A673 (cell line): ENCODE measurements around the gene RNF113B. TPM values are rescaled to one million over a fixed set of nuclear protein-coding genes. Genes with fewer than 3 reads are reported as not detected.

Source experiments
- BruUV-seq: library from RNA; stranded (reverse); fragments of 400-500 nt; replicated peaks from 2 replicates; lab custom pipeline; 2021; lab: Mats Ljungman, UMichigan
- CTCF ChIA-PET: fragments of 300-600 bp; sonication (Branson Sonifier 250); formaldehyde crosslinking; loops from one replicate; lab custom pipeline; 2022; ENCODE audit warnings: antibody characterized with exemption; lab: Charles Lee
- POLR2A ChIA-PET: fragments of 300-600 bp; sonication (Branson Sonifier 250); formaldehyde crosslinking; loops from one replicate; lab custom pipeline; 2022; ENCODE audit warnings: antibody characterized with exemption; ENCODE audit not compliant: low non-redundant PET; lab: Charles Lee
- DNase-seq: peaks from one replicate; pipeline ENCODE4 v3.0.0-alpha.2; 2015; ENCODE audit warnings: low spot score
- H3K27ac ChIP-seq: fragments of 200-600 bp; sonication (generic); 2 replicates; pipeline ENCODE4 v1.5.1; 2016; ENCODE audit warnings: mixed run types, low read depth, mild to moderate bottlenecking, mixed read lengths, antibody characterized with exemption, low read length; ENCODE audit not compliant: poor library complexity, severe bottlenecking
- H3K27me3 ChIP-seq: fragments of 200-600 bp; sonication (generic); replicated peaks from 2 replicates; pipeline ENCODE4 v1.6.1; 2017; ENCODE audit warnings: mixed run types, low read depth, mild to moderate bottlenecking, mixed read lengths, antibody characterized with exemption, low read length; ENCODE audit not compliant: insufficient read depth, poor library complexity
- H3K36me3 ChIP-seq: fragments of 200-600 bp; sonication (generic); 2 replicates; pipeline ENCODE4 v1.6.1; 2016; ENCODE audit warnings: mixed run types, mild to moderate bottlenecking, mixed read lengths, antibody characterized with exemption, low read length; ENCODE audit not compliant: insufficient read depth, poor library complexity, severe bottlenecking
- H3K4me1 ChIP-seq: fragments of 200-600 bp; sonication (generic); 2 replicates; pipeline ENCODE4 v1.6.1; 2017; ENCODE audit warnings: mixed run types, mild to moderate bottlenecking, mixed read lengths, antibody characterized with exemption, low read length; ENCODE audit not compliant: insufficient read depth, poor library complexity, severe bottlenecking
- H3K4me3 ChIP-seq: fragments of 200-600 bp; sonication (generic); 2 replicates; pipeline ENCODE4 v1.5.1; 2016; ENCODE audit warnings: low read depth, mixed run types, mild to moderate bottlenecking, mixed read lengths, low read length; ENCODE audit not compliant: poor library complexity, severe bottlenecking
- H3K9me3 ChIP-seq: fragments of 200-600 bp; sonication (generic); 2 replicates; pipeline ENCODE4 v1.6.1; 2016; ENCODE audit warnings: mixed run types, low read depth, mild to moderate bottlenecking, mixed read lengths, antibody characterized with exemption, low read length; ENCODE audit not compliant: poor library complexity, severe bottlenecking
- EZH2 ChIP-seq: fragments of 200-600 bp; sonication (generic); IDR thresholded peaks from 2 replicates; pipeline ENCODE4 v1.6.1; 2017; ENCODE audit warnings: borderline replicate concordance, low read depth, mild to moderate bottlenecking, mixed read lengths, antibody characterized with exemption, low read length; ENCODE audit not compliant: poor library complexity, severe bottlenecking
- intact Hi-C: fragments of 100-400 bp; cut with micrococcal nuclease; formaldehyde crosslinking; loops from one replicate; pipeline ENCODE4 v1.10.0; 2022; ENCODE audit not compliant: unreplicated experiment
- total RNA-seq: library from RNA; stranded (reverse); gene quantifications from 2 replicates; pipeline ENCODE4 v1.2.3, GENCODE V29; 2021
- TF ChIP-seq, protein P1 (sequence below): fragments of 300-800, 200-600 bp; sonication (generic); conservative IDR thresholded peaks from 2 replicates; pipeline ENCODE4 v1.5.1; 2017; ENCODE audit warnings: low read depth, mild to moderate bottlenecking, antibody characterized with exemption, low read length, moderate library complexity, mixed read lengths

Gene RNF113B
- total RNA-seq, 1 experiment from 2014 or later: not detected

DNA sequence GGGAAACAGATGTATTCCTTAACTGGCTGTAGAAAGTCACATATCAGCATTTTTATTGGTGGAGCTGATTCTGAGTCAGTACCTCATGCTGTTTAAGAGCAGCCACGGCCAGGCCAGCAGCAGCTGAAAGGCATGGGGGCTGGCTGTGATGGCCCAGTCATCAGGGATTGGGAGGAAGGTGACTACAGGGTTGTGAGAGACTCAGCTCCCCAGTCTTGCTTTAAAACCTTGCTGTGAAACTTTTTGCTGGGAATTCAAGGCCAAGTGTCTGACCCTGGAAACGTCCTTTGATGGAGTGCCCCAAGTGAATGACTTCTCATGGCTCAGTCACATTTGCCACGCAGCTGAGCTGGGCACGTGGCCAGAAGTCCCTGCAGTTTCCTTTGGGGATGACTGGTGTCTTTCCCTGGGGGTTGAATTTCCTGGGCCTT is 39.1 kb upstream of the RNF113B start:
- Histone ChIP-seq H3K36me3 (no peaks in the 10 kb centered on the region), H3K4me1 (peaks cover 82% of the 10 kb centered on the region), H3K4me3 (no peak overlapping the region), H3K9me3 (no peaks in the 10 kb centered on the region), H3K27me3 (no peaks in the 10 kb centered on the region), H3K27ac (peak overlapping the region; percentile 84)
- BruUV-seq: no TSS peak
- intact Hi-C loops: loop anchor here (5.0 kb wide), 1 partner anchor 74 kb away; the partner anchor contains the start of gene FARP1
- POLR2A ChIA-PET: no interaction called here
- CTCF ChIA-PET: interaction anchor here (1.4 kb wide), 1 partner anchor 229 kb away, joined by 3 read pairs; no protein-coding TSS in a partner anchor
- peak; percentile 93 for DNase-seq
- no peak for TF ChIP-seq EZH2
- TF ChIP-seq, protein P1, sequence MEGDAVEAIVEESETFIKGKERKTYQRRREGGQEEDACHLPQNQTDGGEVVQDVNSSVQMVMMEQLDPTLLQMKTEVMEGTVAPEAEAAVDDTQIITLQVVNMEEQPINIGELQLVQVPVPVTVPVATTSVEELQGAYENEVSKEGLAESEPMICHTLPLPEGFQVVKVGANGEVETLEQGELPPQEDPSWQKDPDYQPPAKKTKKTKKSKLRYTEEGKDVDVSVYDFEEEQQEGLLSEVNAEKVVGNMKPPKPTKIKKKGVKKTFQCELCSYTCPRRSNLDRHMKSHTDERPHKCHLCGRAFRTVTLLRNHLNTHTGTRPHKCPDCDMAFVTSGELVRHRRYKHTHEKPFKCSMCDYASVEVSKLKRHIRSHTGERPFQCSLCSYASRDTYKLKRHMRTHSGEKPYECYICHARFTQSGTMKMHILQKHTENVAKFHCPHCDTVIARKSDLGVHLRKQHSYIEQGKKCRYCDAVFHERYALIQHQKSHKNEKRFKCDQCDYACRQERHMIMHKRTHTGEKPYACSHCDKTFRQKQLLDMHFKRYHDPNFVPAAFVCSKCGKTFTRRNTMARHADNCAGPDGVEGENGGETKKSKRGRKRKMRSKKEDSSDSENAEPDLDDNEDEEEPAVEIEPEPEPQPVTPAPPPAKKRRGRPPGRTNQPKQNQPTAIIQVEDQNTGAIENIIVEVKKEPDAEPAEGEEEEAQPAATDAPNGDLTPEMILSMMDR: no peak

DNA sequence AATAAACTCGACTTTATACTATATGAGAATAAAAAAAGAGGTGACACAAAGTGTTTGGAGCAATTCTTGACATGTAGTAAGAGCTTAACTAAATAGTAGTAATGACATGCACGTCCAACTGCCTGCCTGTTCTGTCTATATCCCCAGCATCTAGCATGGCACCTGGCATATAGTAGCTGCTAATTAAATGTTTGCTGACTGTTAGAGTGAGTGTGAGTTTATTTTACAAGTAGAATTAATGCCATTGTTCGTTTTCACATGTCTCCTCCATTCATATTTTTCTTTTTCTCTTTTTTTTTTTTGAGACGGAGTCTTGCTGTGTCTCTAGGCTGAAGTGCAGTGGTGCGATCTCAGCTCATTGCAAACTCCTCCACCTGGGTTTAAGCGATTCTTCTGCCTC is 38.4 kb upstream of the RNF113B start:
- H3K4me1 ChIP-seq: peaks cover 75% of the 10 kb centered on the region
- H3K27me3 ChIP-seq: no peaks in the 10 kb centered on the region
- no peak overlapping the region for H3K4me3 ChIP-seq
- no peak for DNase-seq
- TF ChIP-seq, protein P1: no peak
- TF ChIP-seq EZH2: no peak
- no peaks in the 10 kb centered on the region for H3K9me3 ChIP-seq
- H3K36me3 ChIP-seq: no peaks in the 10 kb centered on the region
- no TSS peak for BruUV-seq
- ChIA-PET CTCF (interaction anchor here (1.4 kb wide), 1 partner anchor 230 kb away, joined by 3 read pairs; no protein-coding TSS in a partner anchor), POLR2A (no interaction called here)
- intact Hi-C loops: loop anchor here (5.0 kb wide), 1 partner anchor 73 kb away; the partner anchor contains the start of gene FARP1
- peak overlapping the region; percentile 84 for H3K27ac ChIP-seq

DNA sequence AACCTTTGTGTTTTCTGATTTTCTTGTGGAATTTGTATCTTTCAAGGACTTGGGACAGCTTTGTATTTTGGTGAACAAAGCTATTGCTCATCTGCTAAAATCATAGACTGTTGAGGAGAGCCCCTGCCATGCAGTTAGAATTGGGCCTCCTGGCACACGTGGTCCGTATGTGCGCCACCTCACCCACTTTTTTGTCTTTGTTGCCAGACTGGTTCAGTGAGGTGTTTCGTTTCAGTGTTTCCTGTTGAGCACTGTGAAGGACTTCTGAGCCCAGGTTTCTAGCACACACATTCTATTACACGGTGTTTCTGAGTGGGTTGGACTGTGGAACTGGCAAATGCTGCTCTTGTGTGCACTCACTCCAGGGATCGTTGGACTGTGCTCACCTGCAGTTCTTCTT is 37.6 kb upstream of the RNF113B start:
- H3K36me3 ChIP-seq: no peaks in the 10 kb centered on the region
- CTCF ChIA-PET: no interaction called here
- H3K27ac ChIP-seq: peak overlapping the region; percentile 62
- no peak for TF ChIP-seq EZH2
- TF ChIP-seq, protein P1: no peak
- POLR2A ChIA-PET: interaction anchor here (0.6 kb wide), 1 partner anchor 42 kb away, joined by 3 read pairs; no protein-coding TSS in a partner anchor
- no peaks in the 10 kb centered on the region for H3K9me3 ChIP-seq
- intact Hi-C loops: loop anchor here (5.0 kb wide), 1 partner anchor 72 kb away; the partner anchor contains the start of gene FARP1
- no peaks in the 10 kb centered on the region for H3K27me3 ChIP-seq
- BruUV-seq: no TSS peak
- H3K4me3 ChIP-seq: no peak overlapping the region
- peaks cover 69% of the 10 kb centered on the region for H3K4me1 ChIP-seq
- DNase-seq: no peak
